GM19043 (cell line): ENCODE data around the gene CPED1.

Experiments
- ATAC-seq: cut with Tn5 transposase; IDR thresholded peaks from one replicate; pipeline ENCODE4 v1.9.1; 2021; ENCODE audit warnings: low read depth; ENCODE audit not compliant: unreplicated experiment

Gene CPED1

GRCh38 chr7:121012170-121012874, 23.8 kb downstream of the CPED1 start:
- no peak for ATAC-seq

GRCh38 chr7:121012919-121013318, 24.4 kb downstream of the CPED1 start:
- ATAC-seq = no peak

- no peak for ATAC-seq
These were observed 27.0 kb downstream of the CPED1 start for GRCh38 chr7:121015560-121015959.

GRCh38 chr7:121016966-121017365, 28.5 kb downstream of the CPED1 start:
- ATAC-seq = no peak

- no peak for ATAC-seq
These were observed 29.1 kb downstream of the CPED1 start for GRCh38 chr7:121017586-121017985.

GRCh38 chr7:121019018-121019417, 30.5 kb downstream of the CPED1 start:
- ATAC-seq = no peak

- no peak for ATAC-seq
These were observed 31.9 kb downstream of the CPED1 start for GRCh38 chr7:121020249-121020988.

- no peak for ATAC-seq
These were observed 32.8 kb downstream of the CPED1 start for GRCh38 chr7:121020989-121021969.

- ATAC-seq = no peak
These were observed 34.7 kb downstream of the CPED1 start for GRCh38 chr7:121023194-121023593.

GRCh38 chr7:121023683-121024511, 35.4 kb downstream of the CPED1 start:
- peak; percentile 57 for ATAC-seq

- ATAC-seq = no peak
These were observed 36.1 kb downstream of the CPED1 start for GRCh38 chr7:121024611-121025010.

GRCh38 chr7:121026159-121026558, 37.6 kb downstream of the CPED1 start:
- ATAC-seq = no peak

GRCh38 chr7:121026577-121027111, 38.1 kb downstream of the CPED1 start:
- no peak for ATAC-seq

- ATAC-seq = no peak
These were observed 39.5 kb downstream of the CPED1 start for GRCh38 chr7:121027761-121028669.

- ATAC-seq = no peak
These were observed 40.8 kb downstream of the CPED1 start for GRCh38 chr7:121029302-121029701.

GRCh38 chr7:121030308-121030707, 41.8 kb downstream of the CPED1 start:
- ATAC-seq = no peak

- ATAC-seq = no peak
These were observed 44.3 kb downstream of the CPED1 start for GRCh38 chr7:121032645-121033460.

GRCh38 chr7:121034929-121035328, 46.4 kb downstream of the CPED1 start:
- no peak for ATAC-seq
